ENCODE data around the gene CDT1.

CDT1 gene

GRCh38 chr16:88774544-88775393, 28.8 kb upstream of the CDT1 start:
- Histone ChIP-seq H2AFZ (ENCODE audit: low read depth, low read length) (no peak overlapping the region), H3K4me3 (ENCODE audit: insufficient read depth in 1 of 2, low read depth in 1 of 2, low read length in 2 of 2) (no peak overlapping the region), H3K9me3 (ENCODE audit: control insufficient read depth, low read length) (no peaks in the 10 kb centered on the region), H3K27ac (ENCODE audit: low read length, poor library complexity, severe bottlenecking) (no peak overlapping the region), H2BK12ac (ENCODE audit: low read length in 2 of 2) (peak overlapping the region; percentile 93 to 94), H3K4ac (ENCODE audit: low read depth in 1 of 2, low read length in 2 of 2) (peak overlapping the region; percentile 74 to 92), H4K91ac (ENCODE audit: low read length) (peak overlapping the region; percentile 36), H3K23ac (ENCODE audit: low read length in 2 of 2) (peak overlapping the region in 1 of 2 experiments; percentile 67), H3K14ac (ENCODE audit: low read length in 2 of 2) (peak overlapping the region in 1 of 2 experiments; percentile 68), H2BK15ac (ENCODE audit: low read depth, poor library complexity, severe bottlenecking) (peak overlapping the region; percentile 96), H3K18ac (ENCODE audit: low read depth in 1 of 2, low read length in 2 of 2) (peak overlapping the region; percentile 80 to 86), H2BK120ac (ENCODE audit: low read depth, low read length) (peak overlapping the region; percentile 93), H3K79me1 (replicated peaks; ENCODE audit: low read length, poor library complexity, severe bottlenecking) (peaks cover 11% of the 10 kb centered on the region), H4K8ac (ENCODE audit: low read length) (peak overlapping the region; percentile 70), H3K4me1 (ENCODE audit: control insufficient read depth, insufficient read depth, low read depth, low read length) (peaks cover 88% of the 10 kb centered on the region), H3K9ac (ENCODE audit: low read length) (peak overlapping the region; percentile 45), H3K36me3 (ENCODE audit: control insufficient read depth in 1 of 2, insufficient read depth in 2 of 2, low read depth in 1 of 2, low read length in 2 of 2) (peaks cover 0 to 6% of the 10 kb centered on the region in 2 experiments), H2BK5ac (ENCODE audit: low read depth, low read length, poor library complexity, severe bottlenecking) (no peak overlapping the region), H2AK5ac (ENCODE audit: low read length, severe bottlenecking) (peak overlapping the region; percentile 69), H3K27me3 (ENCODE audit: control insufficient read depth in 1 of 2, insufficient read depth in 1 of 2, low read length in 2 of 2) (no peaks in the 10 kb centered on the region), H3K4me2 (ENCODE audit: low read length, poor library complexity, severe bottlenecking) (no peak overlapping the region)
- WGBS, result 94% methylated on average over 32 of the region's 32 CpGs
- no peak for DNase-seq

- Histone ChIP-seq H2BK5ac (ENCODE audit: low read depth, low read length, poor library complexity, severe bottlenecking) (no peak overlapping the region), H3K9me3 (ENCODE audit: control insufficient read depth, low read length) (no peaks in the 10 kb centered on the region), H3K79me1 (replicated peaks; ENCODE audit: low read length, poor library complexity, severe bottlenecking) (peaks cover 11% of the 10 kb centered on the region), H3K4me3 (ENCODE audit: insufficient read depth in 1 of 2, low read depth in 1 of 2, low read length in 2 of 2) (no peak overlapping the region), H3K9ac (ENCODE audit: low read length) (no peak overlapping the region), H3K36me3 (ENCODE audit: control insufficient read depth in 1 of 2, insufficient read depth in 2 of 2, low read depth in 1 of 2, low read length in 2 of 2) (peaks cover 0 to 6% of the 10 kb centered on the region in 2 experiments), H2AK5ac (ENCODE audit: low read length, severe bottlenecking) (no peak overlapping the region), H3K4me1 (ENCODE audit: control insufficient read depth, insufficient read depth, low read depth, low read length) (peaks cover 87% of the 10 kb centered on the region), H3K27ac (ENCODE audit: low read length, poor library complexity, severe bottlenecking) (no peak overlapping the region), H3K4me2 (ENCODE audit: low read length, poor library complexity, severe bottlenecking) (no peak overlapping the region), H2BK12ac (ENCODE audit: low read length in 2 of 2) (no peak overlapping the region), H2BK15ac (ENCODE audit: low read depth, poor library complexity, severe bottlenecking) (no peak overlapping the region), H3K27me3 (ENCODE audit: control insufficient read depth in 1 of 2, insufficient read depth in 1 of 2, low read length in 2 of 2) (no peaks in the 10 kb centered on the region), H3K4ac (ENCODE audit: low read depth in 1 of 2, low read length in 2 of 2) (no peak overlapping the region), H3K14ac (ENCODE audit: low read length in 2 of 2) (no peak overlapping the region), H3K23ac (ENCODE audit: low read length in 2 of 2) (no peak overlapping the region), H2AFZ (ENCODE audit: low read depth, low read length) (no peak overlapping the region), H3K18ac (ENCODE audit: low read depth in 1 of 2, low read length in 2 of 2) (no peak overlapping the region), H2BK120ac (ENCODE audit: low read depth, low read length) (no peak overlapping the region), H4K8ac (ENCODE audit: low read length) (no peak overlapping the region), H4K91ac (ENCODE audit: low read length) (no peak overlapping the region)
- DNase-seq, result no peak
- 93% methylated on average over 18 of the region's 18 CpGs for WGBS
These were observed 27.8 kb upstream of the CDT1 start for GRCh38 chr16:88775825-88776224.

DNA sequence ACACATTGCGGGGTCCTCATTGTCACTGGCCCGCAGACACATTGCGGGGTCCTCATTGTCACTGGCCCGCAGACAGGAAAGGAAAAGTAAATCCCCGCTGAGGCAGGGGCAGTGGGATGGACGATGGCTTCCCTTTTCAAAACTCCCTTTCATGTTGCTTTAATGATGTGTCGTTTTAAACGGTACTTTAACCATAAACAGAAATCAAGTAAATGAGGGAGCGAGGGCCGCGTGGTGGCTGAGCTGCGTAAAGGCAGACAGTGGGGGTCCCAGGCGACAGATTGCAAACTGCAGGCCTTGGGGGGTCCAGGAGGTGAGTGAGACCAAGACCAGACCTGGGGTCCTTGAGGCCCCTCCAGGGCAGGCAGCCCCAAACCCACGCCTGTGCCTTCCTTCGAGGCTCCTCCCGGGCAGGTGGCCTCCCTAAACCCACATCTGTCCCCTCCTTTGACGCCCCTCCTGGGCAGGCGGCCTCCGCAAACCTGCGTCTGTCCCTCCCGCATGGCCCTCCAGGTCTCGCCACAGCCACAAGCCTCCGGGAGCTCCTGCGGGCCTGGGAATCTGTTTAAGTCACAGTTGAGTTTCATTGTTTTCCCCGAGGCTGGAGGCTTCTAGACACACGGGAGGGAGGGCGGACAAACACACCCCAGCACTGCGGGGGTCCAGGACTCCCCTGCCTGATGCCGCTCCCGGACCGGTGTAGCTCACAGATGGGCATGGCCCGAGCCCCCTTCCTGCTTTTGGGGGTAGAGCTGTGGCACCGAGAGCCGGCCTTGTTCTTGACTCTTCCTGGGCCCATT, 25.9 kb upstream of the CDT1 start:
- peak overlapping the region in 1 of 2 experiments; percentile 53 for H3K4ac ChIP-seq (ENCODE audit: low read depth in 1 of 2, low read length in 2 of 2)
- peaks cover 0 to 11% of the 10 kb centered on the region in 2 experiments for H3K36me3 ChIP-seq (ENCODE audit: control insufficient read depth in 1 of 2, insufficient read depth in 2 of 2, low read depth in 1 of 2, low read length in 2 of 2)
- no peaks in the 10 kb centered on the region for H3K27me3 ChIP-seq (ENCODE audit: control insufficient read depth in 1 of 2, insufficient read depth in 1 of 2, low read length in 2 of 2)
- no peak overlapping the region for H3K23ac ChIP-seq (ENCODE audit: low read length in 2 of 2)
- H3K4me1 ChIP-seq (ENCODE audit: control insufficient read depth, insufficient read depth, low read depth, low read length), result peaks cover 90% of the 10 kb centered on the region
- peak overlapping the region; percentile 53 for H2BK5ac ChIP-seq (ENCODE audit: low read depth, low read length, poor library complexity, severe bottlenecking)
- no peak overlapping the region for H4K91ac ChIP-seq (ENCODE audit: low read length)
- H2BK120ac ChIP-seq (ENCODE audit: low read depth, low read length), result peak overlapping the region; percentile 42
- H3K4me2 ChIP-seq (ENCODE audit: low read length, poor library complexity, severe bottlenecking), result peak overlapping the region; percentile 30
- H3K18ac ChIP-seq (ENCODE audit: low read depth in 1 of 2, low read length in 2 of 2), result peak overlapping the region in 1 of 2 experiments; percentile 38
- no peak overlapping the region for H2AFZ ChIP-seq (ENCODE audit: low read depth, low read length)
- H3K14ac ChIP-seq (ENCODE audit: low read length in 2 of 2), result no peak overlapping the region
- H2BK15ac ChIP-seq (ENCODE audit: low read depth, poor library complexity, severe bottlenecking), result peak overlapping the region; percentile 68
- peaks cover 13% of the 10 kb centered on the region for H3K79me1 ChIP-seq (replicated peaks; ENCODE audit: low read length, poor library complexity, severe bottlenecking)
- DNase-seq, result no peak
- no peak overlapping the region for H3K27ac ChIP-seq (ENCODE audit: low read length, poor library complexity, severe bottlenecking)
- H2BK12ac ChIP-seq (ENCODE audit: low read length in 2 of 2), result peak overlapping the region in 1 of 2 experiments; percentile 88
- peak overlapping the region; percentile 90 for H2AK5ac ChIP-seq (ENCODE audit: low read length, severe bottlenecking)
- WGBS, result 89% methylated on average over 34 of the region's 34 CpGs
- no peaks in the 10 kb centered on the region for H3K9me3 ChIP-seq (ENCODE audit: control insufficient read depth, low read length)
- H3K9ac ChIP-seq (ENCODE audit: low read length), result no peak overlapping the region
- H4K8ac ChIP-seq (ENCODE audit: low read length), result no peak overlapping the region
- no peak overlapping the region for H3K4me3 ChIP-seq (ENCODE audit: insufficient read depth in 1 of 2, low read depth in 1 of 2, low read length in 2 of 2)

- 88% methylated on average over 7 of the region's 7 CpGs for WGBS
These were observed 25.4 kb upstream of the CDT1 start for GRCh38 chr16:88778271-88778525.

More at GRCh38 chr16:88778271-88778525, 25.4 kb upstream of the CDT1 start:
- H4K8ac ChIP-seq (ENCODE audit: low read length), result no peak overlapping the region
- H3K9me3 ChIP-seq (ENCODE audit: control insufficient read depth, low read length), result no peaks in the 10 kb centered on the region
- H3K9ac ChIP-seq (ENCODE audit: low read length), result no peak overlapping the region
- H3K27ac ChIP-seq (ENCODE audit: low read length, poor library complexity, severe bottlenecking), result no peak overlapping the region
- no peak overlapping the region for H2BK12ac ChIP-seq (ENCODE audit: low read length in 2 of 2)
- no peak overlapping the region for H3K23ac ChIP-seq (ENCODE audit: low read length in 2 of 2)
- DNase-seq, result no peak
- peak overlapping the region; percentile 68 for H2BK15ac ChIP-seq (ENCODE audit: low read depth, poor library complexity, severe bottlenecking)
- no peak overlapping the region for H2BK5ac ChIP-seq (ENCODE audit: low read depth, low read length, poor library complexity, severe bottlenecking)
- no peak overlapping the region for H4K91ac ChIP-seq (ENCODE audit: low read length)
- peaks cover 0 to 11% of the 10 kb centered on the region in 2 experiments for H3K36me3 ChIP-seq (ENCODE audit: control insufficient read depth in 1 of 2, insufficient read depth in 2 of 2, low read depth in 1 of 2, low read length in 2 of 2)
- H3K14ac ChIP-seq (ENCODE audit: low read length in 2 of 2), result no peak overlapping the region
- H3K18ac ChIP-seq (ENCODE audit: low read depth in 1 of 2, low read length in 2 of 2), result no peak overlapping the region
- no peak overlapping the region for H2AFZ ChIP-seq (ENCODE audit: low read depth, low read length)
- peaks cover 88% of the 10 kb centered on the region for H3K4me1 ChIP-seq (ENCODE audit: control insufficient read depth, insufficient read depth, low read depth, low read length)
- H3K4me3 ChIP-seq (ENCODE audit: insufficient read depth in 1 of 2, low read depth in 1 of 2, low read length in 2 of 2), result no peak overlapping the region
- H2BK120ac ChIP-seq (ENCODE audit: low read depth, low read length), result peak overlapping the region; percentile 42
- peak overlapping the region; percentile 31 for H2AK5ac ChIP-seq (ENCODE audit: low read length, severe bottlenecking)
- H3K79me1 ChIP-seq (replicated peaks; ENCODE audit: low read length, poor library complexity, severe bottlenecking), result peaks cover 13% of the 10 kb centered on the region
- H3K27me3 ChIP-seq (ENCODE audit: control insufficient read depth in 1 of 2, insufficient read depth in 1 of 2, low read length in 2 of 2), result no peaks in the 10 kb centered on the region
- peak overlapping the region; percentile 30 for H3K4me2 ChIP-seq (ENCODE audit: low read length, poor library complexity, severe bottlenecking)
- no peak overlapping the region for H3K4ac ChIP-seq (ENCODE audit: low read depth in 1 of 2, low read length in 2 of 2)

Data from mesenchymal stem cell (in vitro differentiated cells and primary cell).